Activated CD8-positive, alpha-beta T cell treated with anti-CD3 and anti-CD28 coated beads for 36 hours (primary cell): Measurements from ENCODE around the gene TXNDC17. TPM values are rescaled to one million over a fixed set of nuclear protein-coding genes. Genes with fewer than 3 reads are reported as not detected.
"Not testable (repeated sequence)": the region's sequence is repeated elsewhere in the genome, so short reads cannot be mapped to it uniquely, and the experiment has no call there.

Experiments used
- ATAC-seq: fragments of 200-7000 bp; cut with Tn5 transposase; one replicate; pipeline ENCODE4 v1.10.0; 2021; ENCODE audit warnings: mild to moderate bottlenecking, moderate library complexity
- CTCF ChIA-PET: fragments of 350-600 bp; sonication (Branson Sonifier 250); formaldehyde crosslinking; loops from one replicate; lab custom pipeline; 2021; ENCODE audit warnings: antibody characterized with exemption; lab: Charles Lee
- POLR2A ChIA-PET: fragments of 350-600 bp; sonication (Branson Sonifier 250); formaldehyde crosslinking; loops from one replicate; lab custom pipeline; 2021; ENCODE audit warnings: antibody characterized with exemption; lab: Charles Lee
- DNase-seq: peaks from one replicate; pipeline ENCODE4 v3.0.0-alpha.2; 2020
- H3K27ac Mint-ChIP-seq: one replicate; pipeline ENCODE4 v1.8.0; 2021; ENCODE audit warnings: mild to moderate bottlenecking, mixed read lengths
- H3K27me3 Mint-ChIP-seq: one replicate; pipeline ENCODE4 v1.8.0; 2021; ENCODE audit warnings: mixed read lengths
- H3K36me3 Mint-ChIP-seq: one replicate; pipeline ENCODE4 v1.8.0; 2021; ENCODE audit warnings: low read depth, mixed read lengths
- H3K4me1 Mint-ChIP-seq: one replicate; pipeline ENCODE4 v1.8.0; 2021; ENCODE audit warnings: low read depth, mixed read lengths
- H3K4me3 Mint-ChIP-seq: one replicate; pipeline ENCODE4 v1.8.0; 2021; ENCODE audit warnings: mild to moderate bottlenecking, moderate library complexity, mixed read lengths
- H3K9me3 Mint-ChIP-seq: one replicate; pipeline ENCODE4 v1.8.0; 2021; ENCODE audit warnings: mixed read lengths
- intact Hi-C: fragments of 100-400 bp; cut with micrococcal nuclease; formaldehyde crosslinking; loops from one replicate; pipeline ENCODE4 v1.10.0; 2022
- microRNA-seq: library from miRNA; unstranded; fragments of <30 nt; microRNA quantifications from one replicate; pipeline ENCODE4 v1.2.0, GENCODE V29; 2022; ENCODE audit warnings: borderline microRNAs expressed, borderline replicate concordance
- total RNA-seq, 2 experiments: library from RNA; stranded (reverse); gene quantifications; one replicate each; pipeline ENCODE4 v1.2.3, GENCODE V29; 2021
- TF ChIP-seq, protein P1 (sequence below): fragments of 200-600 bp; IDR thresholded peaks from one replicate; pipeline ENCODE4 v1.8.0; 2022; ENCODE audit warnings: antibody characterized with exemption, mild to moderate bottlenecking

Gene TXNDC17
- total RNA-seq, 2 experiments from 2014 or later: 100.0 to 103 TPM

DNA sequence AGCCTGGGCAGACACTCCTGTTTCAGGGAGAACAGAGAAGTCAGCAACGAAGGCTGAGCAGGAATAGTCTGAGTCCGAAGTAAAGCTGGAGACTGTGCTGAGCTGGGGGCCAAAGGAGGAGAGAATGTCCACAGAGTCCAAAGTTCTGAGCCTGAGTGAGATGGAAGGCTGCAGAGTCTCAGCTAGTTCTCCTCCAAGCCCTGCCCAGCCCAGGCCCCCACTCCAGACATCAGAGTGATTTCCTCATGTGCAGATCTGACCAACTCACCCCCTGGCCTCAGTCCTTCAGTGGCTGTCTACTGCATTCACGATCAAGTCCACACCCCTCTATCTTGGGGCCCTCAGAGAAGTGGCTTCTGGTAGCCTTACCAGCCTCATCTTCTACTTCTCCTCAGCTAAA, 50.7 kb downstream of the TXNDC17 start:
- ChIA-PET CTCF (interaction anchor here (0.9 to 1.1 kb wide), 2 partner anchors 10 to 28 kb away, joined by 3 read pairs; no protein-coding TSS in a partner anchor), POLR2A (no interaction called here)
- DNase-seq (no peak), ATAC-seq (no peak)
- TF ChIP-seq, protein P1, sequence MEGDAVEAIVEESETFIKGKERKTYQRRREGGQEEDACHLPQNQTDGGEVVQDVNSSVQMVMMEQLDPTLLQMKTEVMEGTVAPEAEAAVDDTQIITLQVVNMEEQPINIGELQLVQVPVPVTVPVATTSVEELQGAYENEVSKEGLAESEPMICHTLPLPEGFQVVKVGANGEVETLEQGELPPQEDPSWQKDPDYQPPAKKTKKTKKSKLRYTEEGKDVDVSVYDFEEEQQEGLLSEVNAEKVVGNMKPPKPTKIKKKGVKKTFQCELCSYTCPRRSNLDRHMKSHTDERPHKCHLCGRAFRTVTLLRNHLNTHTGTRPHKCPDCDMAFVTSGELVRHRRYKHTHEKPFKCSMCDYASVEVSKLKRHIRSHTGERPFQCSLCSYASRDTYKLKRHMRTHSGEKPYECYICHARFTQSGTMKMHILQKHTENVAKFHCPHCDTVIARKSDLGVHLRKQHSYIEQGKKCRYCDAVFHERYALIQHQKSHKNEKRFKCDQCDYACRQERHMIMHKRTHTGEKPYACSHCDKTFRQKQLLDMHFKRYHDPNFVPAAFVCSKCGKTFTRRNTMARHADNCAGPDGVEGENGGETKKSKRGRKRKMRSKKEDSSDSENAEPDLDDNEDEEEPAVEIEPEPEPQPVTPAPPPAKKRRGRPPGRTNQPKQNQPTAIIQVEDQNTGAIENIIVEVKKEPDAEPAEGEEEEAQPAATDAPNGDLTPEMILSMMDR: no peak
- intact Hi-C loops: no loop called here
- Mint-ChIP-seq H3K27me3 (peaks cover 11% of the 10 kb centered on the region), H3K36me3 (no peaks in the 10 kb centered on the region), H3K27ac (no peak overlapping the region), H3K9me3 (no peaks in the 10 kb centered on the region), H3K4me1 (no peaks in the 10 kb centered on the region), H3K4me3 (no peak overlapping the region)

DNA sequence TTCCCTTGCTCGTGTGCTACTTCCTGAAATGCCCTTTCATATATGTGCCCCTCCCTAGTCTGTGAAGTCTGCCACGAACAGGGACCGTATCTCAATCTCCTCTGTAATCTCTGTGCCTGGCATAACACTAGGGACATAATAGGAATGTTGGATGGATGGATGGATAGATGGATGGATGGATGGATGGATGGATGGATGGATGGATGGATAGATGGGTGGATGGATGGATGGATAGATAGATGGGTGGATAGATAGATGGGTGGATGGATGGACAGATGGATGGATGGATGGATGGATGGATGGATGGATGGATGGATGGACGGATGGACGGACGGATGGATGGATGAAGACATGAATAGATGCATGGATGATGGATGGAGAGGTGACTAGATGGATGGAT, 51.1 kb downstream of the TXNDC17 start:
- ATAC-seq, H3K27ac Mint-ChIP-seq, H3K4me3 Mint-ChIP-seq, DNase-seq, H3K4me1 Mint-ChIP-seq, H3K9me3 Mint-ChIP-seq, intact Hi-C loops, POLR2A ChIA-PET, H3K36me3 Mint-ChIP-seq: not testable (repeated sequence)
- peaks cover 11% of the 10 kb centered on the region for H3K27me3 Mint-ChIP-seq
- CTCF ChIA-PET: interaction anchor here (0.9 to 1.1 kb wide), 2 partner anchors 10 to 28 kb away, joined by 3 read pairs; no protein-coding TSS in a partner anchor

Small RNA genes lying within 50 kb of the gene (microRNA-seq; reads per million reads assigned to microRNA genes)
- gene MIR4520-1 (not detected), gene MIR4520-2 (not detected)

Other genes starting within 250 kb of the TXNDC17 start
- not detected for gene AIPL1, start 205.9 kb upstream of the TXNDC17 start, total RNA-seq
- 1 to 10 TPM; 3.7 to 4.6 TPM for gene PIMREG, start 196.6 kb upstream of the TXNDC17 start, total RNA-seq
- gene PITPNM3, start 84.5 kb upstream of the TXNDC17 start, total RNA-seq: under 1 TPM; 0.87 to 0.92 TPM
- gene KIAA0753, start 349 bp upstream of the TXNDC17 start, total RNA-seq: 10 to 100 TPM; 16.5 to 17.3 TPM
- 10 to 100 TPM; 21.0 to 24.4 TPM for gene MED31, start 10.5 kb downstream of the TXNDC17 start, total RNA-seq
- gene C17orf100, start 10.7 kb downstream of the TXNDC17 start, total RNA-seq: 1 to 10 TPM; 1.1 to 1.6 TPM
- not detected for gene SLC13A5, start 72.3 kb downstream of the TXNDC17 start, total RNA-seq
- 10 to 100 TPM; 15.2 to 18.4 TPM for gene XAF1, start 115.0 kb downstream of the TXNDC17 start, total RNA-seq
- not detected for gene FBXO39, start 135.2 kb downstream of the TXNDC17 start, total RNA-seq
- not detected for gene TEKT1, start 190.7 kb downstream of the TXNDC17 start, total RNA-seq